Measurements from ENCODE around the gene NALF2. TPM values are rescaled to one million over a fixed set of nuclear protein-coding genes. Genes with fewer than 3 reads are reported as not detected.

The NALF2 gene
- not detected for polyA plus RNA-seq (2013, experiment 1 of 2)
- polyA plus RNA-seq (2013, experiment 2 of 2) = not detected

GRCh38 chrX:69503782-69504625, at the start of gene NALF2:
NALF2 (plus strand) TSS chrX:69504326; CDS start chrX:69505283, 957 bp downstream.
- 2% methylated on average over 16 of the region's 66 CpGs for WGBS

GRCh38 chrX:69457756-69458155, 46.4 kb upstream of the NALF2 start:
- H3K9me3 ChIP-seq (ENCODE audit: control insufficient read depth, low read length) = no peaks in the 10 kb centered on the region
- DNase-seq = no peak
- H4K8ac ChIP-seq (ENCODE audit: low read length) = no peak overlapping the region
- no peak overlapping the region for H2BK12ac ChIP-seq (ENCODE audit: low read length in 2 of 2)
- H3K36me3 ChIP-seq (ENCODE audit: control insufficient read depth in 1 of 2, insufficient read depth in 2 of 2, low read depth in 1 of 2, low read length in 2 of 2) = no peaks in the 10 kb centered on the region
- H3K14ac ChIP-seq (ENCODE audit: low read length in 2 of 2) = no peak overlapping the region
- no peak overlapping the region for H2BK120ac ChIP-seq (ENCODE audit: low read depth, low read length)
- no peak overlapping the region for H3K9ac ChIP-seq (ENCODE audit: low read length)
- H2BK15ac ChIP-seq (ENCODE audit: low read depth, poor library complexity, severe bottlenecking) = no peak overlapping the region
- H3K23ac ChIP-seq (ENCODE audit: low read length in 2 of 2) = no peak overlapping the region
- no peak overlapping the region for H2AK5ac ChIP-seq (ENCODE audit: low read length, severe bottlenecking)
- H4K91ac ChIP-seq (ENCODE audit: low read length) = no peak overlapping the region
- H3K4me1 ChIP-seq (ENCODE audit: control insufficient read depth, insufficient read depth, low read depth, low read length) = no peaks in the 10 kb centered on the region
- 50% methylated on average over 5 of the region's 6 CpGs for WGBS
- H2BK5ac ChIP-seq (ENCODE audit: low read depth, low read length, poor library complexity, severe bottlenecking) = no peak overlapping the region
- H2AFZ ChIP-seq (ENCODE audit: low read depth, low read length) = no peak overlapping the region
- no peak overlapping the region for H3K4ac ChIP-seq (ENCODE audit: low read depth in 1 of 2, low read length in 2 of 2)
- H3K79me1 ChIP-seq (replicated peaks; ENCODE audit: low read length, poor library complexity, severe bottlenecking) = no peaks in the 10 kb centered on the region
- no peak overlapping the region for H3K27ac ChIP-seq (ENCODE audit: low read length, poor library complexity, severe bottlenecking)
- H3K18ac ChIP-seq (ENCODE audit: low read depth in 1 of 2, low read length in 2 of 2) = no peak overlapping the region
- no peak overlapping the region for H3K4me2 ChIP-seq (ENCODE audit: low read length, poor library complexity, severe bottlenecking)
- no peak overlapping the region for H3K4me3 ChIP-seq (ENCODE audit: insufficient read depth in 1 of 2, low read depth in 1 of 2, low read length in 2 of 2)
- peaks cover 0 to 4% of the 10 kb centered on the region in 2 experiments for H3K27me3 ChIP-seq (ENCODE audit: control insufficient read depth in 1 of 2, insufficient read depth in 1 of 2, low read length in 2 of 2)

More at GRCh38 chrX:69503782-69504625, at the start of gene NALF2:
- Histone ChIP-seq H3K9me3 (ENCODE audit: control insufficient read depth, low read length) (peaks cover 20% of the 10 kb centered on the region), H3K79me1 (replicated peaks; ENCODE audit: low read length, poor library complexity, severe bottlenecking) (no peaks in the 10 kb centered on the region), H2AFZ (ENCODE audit: low read depth, low read length) (no peak within 1 kb of the TSS), H2BK15ac (ENCODE audit: low read depth, poor library complexity, severe bottlenecking) (no peak within 1 kb of the TSS), H3K4ac (ENCODE audit: low read depth in 1 of 2, low read length in 2 of 2) (no peak within 1 kb of the TSS), H3K27me3 (ENCODE audit: control insufficient read depth in 1 of 2, insufficient read depth in 1 of 2, low read length in 2 of 2) (peaks cover 30 to 75% of the 10 kb centered on the region in 2 experiments), H3K9ac (ENCODE audit: low read length) (no peak within 1 kb of the TSS), H3K36me3 (ENCODE audit: control insufficient read depth in 1 of 2, insufficient read depth in 2 of 2, low read depth in 1 of 2, low read length in 2 of 2) (no peaks in the 10 kb centered on the region), H3K27ac (ENCODE audit: low read length, poor library complexity, severe bottlenecking) (no peak within 1 kb of the TSS), H3K18ac (ENCODE audit: low read depth in 1 of 2, low read length in 2 of 2) (no peak within 1 kb of the TSS), H3K4me2 (ENCODE audit: low read length, poor library complexity, severe bottlenecking) (peak within 1 kb of the TSS; percentile 59), H3K23ac (ENCODE audit: low read length in 2 of 2) (no peak within 1 kb of the TSS), H4K8ac (ENCODE audit: low read length) (no peak within 1 kb of the TSS), H2BK120ac (ENCODE audit: low read depth, low read length) (no peak within 1 kb of the TSS), H2BK12ac (ENCODE audit: low read length in 2 of 2) (no peak within 1 kb of the TSS), H4K91ac (ENCODE audit: low read length) (no peak within 1 kb of the TSS), H2AK5ac (ENCODE audit: low read length, severe bottlenecking) (no peak within 1 kb of the TSS), H3K4me3 (ENCODE audit: insufficient read depth in 1 of 2, low read depth in 1 of 2, low read length in 2 of 2) (peak within 1 kb of the TSS; percentile 44 to 58), H3K4me1 (ENCODE audit: control insufficient read depth, insufficient read depth, low read depth, low read length) (peaks cover 7% of the 10 kb centered on the region), H2BK5ac (ENCODE audit: low read depth, low read length, poor library complexity, severe bottlenecking) (no peak within 1 kb of the TSS), H3K14ac (ENCODE audit: low read length in 2 of 2) (no peak within 1 kb of the TSS)
- DNase-seq = peak; percentile 35

- H2AK5ac ChIP-seq (ENCODE audit: low read length, severe bottlenecking) = no peak overlapping the region
- no peak overlapping the region for H3K4me2 ChIP-seq (ENCODE audit: low read length, poor library complexity, severe bottlenecking)
- H3K9me3 ChIP-seq (ENCODE audit: control insufficient read depth, low read length) = peaks cover 4% of the 10 kb centered on the region
- H2BK12ac ChIP-seq (ENCODE audit: low read length in 2 of 2) = no peak overlapping the region
- no peak overlapping the region for H2BK15ac ChIP-seq (ENCODE audit: low read depth, poor library complexity, severe bottlenecking)
- H3K14ac ChIP-seq (ENCODE audit: low read length in 2 of 2) = no peak overlapping the region
- H3K18ac ChIP-seq (ENCODE audit: low read depth in 1 of 2, low read length in 2 of 2) = no peak overlapping the region
- H4K91ac ChIP-seq (ENCODE audit: low read length) = no peak overlapping the region
- H3K9ac ChIP-seq (ENCODE audit: low read length) = no peak overlapping the region
- H3K23ac ChIP-seq (ENCODE audit: low read length in 2 of 2) = no peak overlapping the region
- H3K4me3 ChIP-seq (ENCODE audit: insufficient read depth in 1 of 2, low read depth in 1 of 2, low read length in 2 of 2) = no peak overlapping the region
- H3K4ac ChIP-seq (ENCODE audit: low read depth in 1 of 2, low read length in 2 of 2) = no peak overlapping the region
- no peaks in the 10 kb centered on the region for H3K4me1 ChIP-seq (ENCODE audit: control insufficient read depth, insufficient read depth, low read depth, low read length)
- H3K27ac ChIP-seq (ENCODE audit: low read length, poor library complexity, severe bottlenecking) = no peak overlapping the region
- no peak overlapping the region for H4K8ac ChIP-seq (ENCODE audit: low read length)
- DNase-seq = no peak
- H3K36me3 ChIP-seq (ENCODE audit: control insufficient read depth in 1 of 2, insufficient read depth in 2 of 2, low read depth in 1 of 2, low read length in 2 of 2) = no peaks in the 10 kb centered on the region
- H3K27me3 ChIP-seq (ENCODE audit: control insufficient read depth in 1 of 2, insufficient read depth in 1 of 2, low read length in 2 of 2) = peaks cover 0 to 54% of the 10 kb centered on the region in 2 experiments
- H3K79me1 ChIP-seq (replicated peaks; ENCODE audit: low read length, poor library complexity, severe bottlenecking) = no peaks in the 10 kb centered on the region
- H2BK120ac ChIP-seq (ENCODE audit: low read depth, low read length) = no peak overlapping the region
- 52% methylated on average over 1 of the region's 1 CpG for WGBS
- no peak overlapping the region for H2BK5ac ChIP-seq (ENCODE audit: low read depth, low read length, poor library complexity, severe bottlenecking)
- no peak overlapping the region for H2AFZ ChIP-seq (ENCODE audit: low read depth, low read length)
These were observed 37.6 kb upstream of the NALF2 start for GRCh38 chrX:69466546-69466945.

- Histone ChIP-seq H3K14ac (ENCODE audit: low read length in 2 of 2) (no peak overlapping the region), H3K79me1 (replicated peaks; ENCODE audit: low read length, poor library complexity, severe bottlenecking) (no peaks in the 10 kb centered on the region), H3K4me2 (ENCODE audit: low read length, poor library complexity, severe bottlenecking) (no peak overlapping the region), H4K91ac (ENCODE audit: low read length) (no peak overlapping the region), H3K23ac (ENCODE audit: low read length in 2 of 2) (no peak overlapping the region), H2AFZ (ENCODE audit: low read depth, low read length) (no peak overlapping the region), H3K27me3 (ENCODE audit: control insufficient read depth in 1 of 2, insufficient read depth in 1 of 2, low read length in 2 of 2) (peaks cover 0 to 67% of the 10 kb centered on the region in 2 experiments), H3K4me1 (ENCODE audit: control insufficient read depth, insufficient read depth, low read depth, low read length) (no peaks in the 10 kb centered on the region), H2BK15ac (ENCODE audit: low read depth, poor library complexity, severe bottlenecking) (no peak overlapping the region), H4K8ac (ENCODE audit: low read length) (no peak overlapping the region), H3K4ac (ENCODE audit: low read depth in 1 of 2, low read length in 2 of 2) (no peak overlapping the region), H3K36me3 (ENCODE audit: control insufficient read depth in 1 of 2, insufficient read depth in 2 of 2, low read depth in 1 of 2, low read length in 2 of 2) (no peaks in the 10 kb centered on the region), H2AK5ac (ENCODE audit: low read length, severe bottlenecking) (no peak overlapping the region), H3K18ac (ENCODE audit: low read depth in 1 of 2, low read length in 2 of 2) (no peak overlapping the region), H2BK5ac (ENCODE audit: low read depth, low read length, poor library complexity, severe bottlenecking) (no peak overlapping the region), H3K4me3 (ENCODE audit: insufficient read depth in 1 of 2, low read depth in 1 of 2, low read length in 2 of 2) (no peak overlapping the region), H3K9me3 (ENCODE audit: control insufficient read depth, low read length) (peaks cover 4% of the 10 kb centered on the region), H2BK12ac (ENCODE audit: low read length in 2 of 2) (no peak overlapping the region), H3K27ac (ENCODE audit: low read length, poor library complexity, severe bottlenecking) (no peak overlapping the region), H3K9ac (ENCODE audit: low read length) (no peak overlapping the region), H2BK120ac (ENCODE audit: low read depth, low read length) (no peak overlapping the region)
- no peak for DNase-seq
- WGBS = 87% methylated on average over 4 of the region's 4 CpGs
These were observed 34.2 kb upstream of the NALF2 start for GRCh38 chrX:69469975-69470374.
